Heart right ventricle (tissue), 12 donors: ENCODE results near the gene HNRNPD. TPM values are rescaled to one million over a fixed set of nuclear protein-coding genes. Genes with fewer than 3 reads are reported as not detected.

Source experiments
- polyA plus RNA-seq, 2 donors: library from polyadenylated mRNA; stranded (reverse); fragments of 200-250 nt; gene quantifications; one replicate each; pipeline ENCODE4 v1.2.3, GENCODE V29; 2013
- total RNA-seq, 10 donors: library from RNA; stranded (reverse); fragmentation: NEBNext Ultra II Directional in 3 of 10; extraction: Animal tissue kit (Norgen Biotek cat#: 25700) in 3 of 10; gene quantifications; one replicate each; pipeline versions ENCODE4 v1.2.1 to v1.2.4, GENCODE V29; 2021 to 2023
- donor health status: ischemic (EF 13 %, LVEDD 7.1; RV severe dilation, severe dysfunction).
- donor health status: healthy with polysubstance abuse.
- donor health status: DM: no; HTN: yes; CAD: no.
- donor health status: DM: no; HTN: no; CAD: no.
- donor health status: ischemic (EF 25% LVEDD 6.9; RV normal size, moderate dysfunction).
- donor health status: ischemic (EF 25% LVEDD 5.7; RV mildly dilated, moderate dysfunction).
- donor health status: healthy.
- donor health status: nonischemic (EF 11% LVEDD 7.7; RV severe dilation, severe dysfunction).
- donor health status: DM: yes; HTN: yes; CAD: no.
- donor health status: PGD.
- donor health status: ischemic (EF 29% LVEDD 5.4; RV normal size, mild dysfunction).
- donor health status: nonischemic (EF 23%, LVEDD 6.1; RV moderate dilation, normal function).

HNRNPD gene
- total and polyA plus RNA-seq, 12 donors, result 102 to 144 (median 122) TPM

Other genes with a start within 250 kb of the HNRNPD start
- gene HNRNPDL, start 56.5 kb upstream of the HNRNPD start, total RNA-seq, result 100 to 1,000 TPM; 129 to 168 (median 148) TPM
- gene HNRNPDL, start 56.5 kb upstream of the HNRNPD start, polyA plus RNA-seq, result 100 to 1,000 TPM; 183 to 184 TPM
- gene ENOPH1, start 56.6 kb upstream of the HNRNPD start, total RNA-seq, result 10 to 100 TPM; 13.9 to 18.5 (median 16.3) TPM
- 10 to 100 TPM; 22.6 to 28.1 TPM for gene ENOPH1, start 56.6 kb upstream of the HNRNPD start, polyA plus RNA-seq
- gene TMEM150C, start 188.0 kb upstream of the HNRNPD start, total RNA-seq, result 10 to 100 TPM in 8 of 10 donors, 1 to 10 TPM in 2; 8.5 to 22.7 (median 12.6) TPM
- 10 to 100 TPM in 1 of 2 donors, 1 to 10 TPM in 1; 6.5 to 19.0 TPM for gene TMEM150C, start 188.0 kb upstream of the HNRNPD start, polyA plus RNA-seq